ENCODE measurements around the gene GAA. TPM values are rescaled to one million over a fixed set of nuclear protein-coding genes. Genes with fewer than 3 reads are reported as not detected.

Gene GAA
- total RNA-seq, 2 experiments from 2014 or later: 18.1 to 22.3 TPM

DNA sequence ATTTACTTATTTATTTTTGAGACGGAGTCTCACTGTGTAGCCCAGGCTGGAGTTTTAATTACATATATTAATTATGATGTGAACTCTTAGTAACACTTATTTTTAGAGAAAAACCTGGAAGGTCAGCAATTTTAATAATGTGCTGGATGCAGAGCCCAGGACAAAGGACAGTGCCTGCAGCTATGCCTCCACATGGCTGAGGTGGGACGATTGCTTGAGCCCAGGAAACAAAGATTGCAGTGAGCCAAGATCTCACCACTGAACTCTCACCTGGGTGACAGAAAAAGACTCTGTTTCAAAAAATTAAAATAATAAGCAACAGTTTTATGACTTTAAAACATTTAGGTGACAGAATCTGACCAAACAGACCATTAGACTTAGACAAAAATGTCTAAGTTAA, 57.5 kb downstream of the GAA start:
- peaks cover 2% of the 10 kb centered on the region for H3K36me3 Mint-ChIP-seq (ENCODE audit: low read depth)
- ATAC-seq: no peak
- no peak overlapping the region for H3K27ac Mint-ChIP-seq
- ChIA-PET CTCF (no interaction called here), POLR2A (interaction anchor here (0.9 kb wide), 1 partner anchor 13 kb away, joined by 3 read pairs; no protein-coding TSS in a partner anchor)
- H3K4me1 Mint-ChIP-seq (ENCODE audit: low read depth): peaks cover 2% of the 10 kb centered on the region
- peaks cover 21% of the 10 kb centered on the region for H3K9me3 Mint-ChIP-seq (ENCODE audit: insufficient read depth)
- H3K27me3 Mint-ChIP-seq (ENCODE audit: low read depth): peaks cover 7% of the 10 kb centered on the region
- no peak for DNase-seq
- no peak overlapping the region for H3K4me3 Mint-ChIP-seq

DNA sequence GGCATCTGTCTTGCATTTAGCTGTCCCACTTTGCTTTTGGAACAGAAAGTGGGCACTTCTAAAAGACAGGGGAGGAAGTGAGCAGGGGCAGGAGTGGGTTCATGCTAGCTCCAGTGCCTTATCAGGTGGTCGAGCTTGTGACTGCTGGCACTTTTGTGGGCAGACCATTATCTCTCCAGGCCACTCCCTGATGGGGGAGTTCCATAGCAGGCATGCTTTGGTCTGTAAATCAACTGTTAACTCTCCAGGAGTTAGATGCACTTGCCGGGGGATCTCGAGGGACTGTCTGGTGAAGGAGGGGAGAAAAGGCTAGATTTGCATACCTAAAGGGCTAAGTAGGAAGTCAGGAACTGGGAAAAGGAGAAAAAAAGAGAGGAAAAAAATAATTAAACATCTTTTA, 59.2 kb downstream of the GAA start:
- CTCF ChIA-PET: no interaction called here
- DNase-seq (no peak), ATAC-seq (no peak)
- Mint-ChIP-seq H3K36me3 (ENCODE audit: low read depth) (peaks cover 2% of the 10 kb centered on the region), H3K27ac (no peak overlapping the region), H3K27me3 (ENCODE audit: low read depth) (peaks cover 9% of the 10 kb centered on the region), H3K4me1 (ENCODE audit: low read depth) (peaks cover 2% of the 10 kb centered on the region), H3K4me3 (no peak overlapping the region), H3K9me3 (ENCODE audit: insufficient read depth) (peaks cover 12% of the 10 kb centered on the region)
- POLR2A ChIA-PET: no interaction called here

DNA sequence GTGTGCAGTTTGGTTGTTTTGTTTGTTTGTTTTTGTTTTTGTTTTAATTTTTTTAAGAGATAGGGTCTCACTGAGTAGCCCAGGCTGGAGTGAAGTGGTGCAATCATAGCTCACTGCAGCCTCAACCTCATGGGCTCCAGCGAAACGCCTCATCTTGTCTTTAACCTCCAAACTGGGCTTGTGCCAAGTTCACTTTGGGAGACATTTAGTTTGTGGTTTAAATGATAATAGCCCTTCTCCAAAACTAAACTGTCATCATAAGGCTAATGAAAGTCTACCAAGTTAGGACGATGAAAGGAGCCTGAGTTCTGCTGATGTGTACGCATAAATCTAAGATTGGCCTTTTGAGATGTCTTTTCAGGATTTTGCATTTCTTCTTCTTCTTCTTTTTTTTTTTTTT, 62.0 kb downstream of the GAA start:
- H3K4me3 Mint-ChIP-seq: no peak overlapping the region
- H3K36me3 Mint-ChIP-seq (ENCODE audit: low read depth): no peaks in the 10 kb centered on the region
- H3K4me1 Mint-ChIP-seq (ENCODE audit: low read depth): peaks cover 2% of the 10 kb centered on the region
- peaks cover 9% of the 10 kb centered on the region for H3K27me3 Mint-ChIP-seq (ENCODE audit: low read depth)
- H3K9me3 Mint-ChIP-seq (ENCODE audit: insufficient read depth): no peaks in the 10 kb centered on the region
- ChIA-PET POLR2A (no interaction called here), CTCF (interaction anchor here (1.3 kb wide), 1 partner anchor 62 kb away, joined by 3 read pairs; the partner anchor contains the start of gene GAA)
- no peak for DNase-seq
- ATAC-seq: no peak
- H3K27ac Mint-ChIP-seq: no peak overlapping the region

DNA sequence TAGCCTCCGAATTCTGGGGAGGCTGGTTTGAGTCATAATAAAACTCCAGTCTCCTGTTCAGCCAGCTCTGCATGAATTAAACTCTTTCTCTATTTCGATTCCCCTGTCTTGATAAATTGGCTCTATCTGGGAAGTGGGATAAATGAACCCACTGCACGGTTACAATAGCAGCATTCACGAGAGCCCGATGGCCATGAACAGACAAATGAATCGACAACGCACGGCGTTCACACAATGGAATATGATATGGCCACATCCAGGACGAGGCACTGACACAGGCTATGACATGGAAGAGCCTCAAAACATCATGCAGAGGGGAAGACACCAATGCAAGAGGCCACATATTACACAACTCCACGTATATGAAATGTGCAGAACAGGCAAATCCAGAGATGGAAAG, 62.8 kb downstream of the GAA start:
- ATAC-seq: no peak
- no peaks in the 10 kb centered on the region for H3K9me3 Mint-ChIP-seq (ENCODE audit: insufficient read depth)
- H3K4me3 Mint-ChIP-seq: no peak overlapping the region
- ChIA-PET POLR2A (interaction anchor here (0.6 kb wide), 1 partner anchor 38 kb away, joined by 3 read pairs; no protein-coding TSS in a partner anchor), CTCF (no interaction called here)
- no peak for DNase-seq
- H3K36me3 Mint-ChIP-seq (ENCODE audit: low read depth): no peaks in the 10 kb centered on the region
- H3K27me3 Mint-ChIP-seq (ENCODE audit: low read depth): peaks cover 9% of the 10 kb centered on the region
- H3K27ac Mint-ChIP-seq: no peak overlapping the region
- peaks cover 2% of the 10 kb centered on the region for H3K4me1 Mint-ChIP-seq (ENCODE audit: low read depth)

DNA sequence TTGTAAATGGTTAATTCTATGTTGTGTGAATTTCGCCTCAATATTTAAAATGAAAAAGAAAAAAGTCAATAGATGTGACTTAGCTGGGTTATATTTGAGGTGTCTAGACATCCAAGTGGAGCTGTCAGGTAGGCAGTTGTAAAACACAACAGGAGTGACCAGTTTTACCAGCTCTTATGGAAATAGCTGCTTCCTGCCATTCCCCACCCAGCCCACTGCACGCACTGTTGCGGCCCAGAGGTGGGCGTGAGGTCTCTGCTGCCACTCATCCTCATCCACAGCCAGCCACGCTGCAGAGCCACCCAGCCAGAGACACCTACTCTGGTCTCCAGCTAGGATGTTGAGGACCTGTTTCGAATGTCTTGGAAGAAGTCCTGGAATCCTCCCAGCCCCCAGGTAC, 65.1 kb downstream of the GAA start:
- Mint-ChIP-seq H3K27me3 (ENCODE audit: low read depth) (peaks cover 2% of the 10 kb centered on the region), H3K27ac (no peak overlapping the region), H3K4me1 (ENCODE audit: low read depth) (no peaks in the 10 kb centered on the region), H3K36me3 (ENCODE audit: low read depth) (no peaks in the 10 kb centered on the region), H3K4me3 (no peak overlapping the region), H3K9me3 (ENCODE audit: insufficient read depth) (no peaks in the 10 kb centered on the region)
- POLR2A ChIA-PET: no interaction called here
- DNase-seq: no peak
- no peak for ATAC-seq
- CTCF ChIA-PET: interaction anchor here (0.7 to 1.7 kb wide), 3 partner anchors 19 to 65 kb away, joined by 4 to 5 read pairs (median 4); partner anchors contain the start of gene GAA

DNA sequence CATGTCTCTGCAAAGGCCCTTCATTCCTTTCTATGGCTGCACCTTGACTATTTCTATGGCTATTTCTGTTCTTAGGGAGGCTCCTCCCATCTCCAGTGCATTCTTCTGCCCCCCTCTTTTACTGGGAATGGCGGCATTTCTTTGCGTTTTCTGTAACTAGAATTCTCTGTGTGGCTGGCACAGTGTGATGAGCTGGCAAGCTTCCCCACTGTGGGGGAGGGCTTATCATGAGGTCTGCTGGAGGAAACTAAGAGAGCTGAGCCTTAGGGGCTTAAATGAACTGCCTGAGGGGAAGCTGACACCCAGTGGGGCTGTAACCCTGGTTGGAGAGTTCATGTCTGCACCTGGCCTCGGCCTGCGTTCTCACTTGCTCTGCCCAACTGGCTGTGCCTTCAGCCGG, 67.0 kb downstream of the GAA start:
- no peak for DNase-seq
- peaks cover 2% of the 10 kb centered on the region for H3K27me3 Mint-ChIP-seq (ENCODE audit: low read depth)
- H3K27ac Mint-ChIP-seq: no peak overlapping the region
- no peak for ATAC-seq
- ChIA-PET CTCF (no interaction called here), POLR2A (no interaction called here)
- no peaks in the 10 kb centered on the region for H3K9me3 Mint-ChIP-seq (ENCODE audit: insufficient read depth)
- H3K4me1 Mint-ChIP-seq (ENCODE audit: low read depth): no peaks in the 10 kb centered on the region
- no peaks in the 10 kb centered on the region for H3K36me3 Mint-ChIP-seq (ENCODE audit: low read depth)
- no peak overlapping the region for H3K4me3 Mint-ChIP-seq

DNA sequence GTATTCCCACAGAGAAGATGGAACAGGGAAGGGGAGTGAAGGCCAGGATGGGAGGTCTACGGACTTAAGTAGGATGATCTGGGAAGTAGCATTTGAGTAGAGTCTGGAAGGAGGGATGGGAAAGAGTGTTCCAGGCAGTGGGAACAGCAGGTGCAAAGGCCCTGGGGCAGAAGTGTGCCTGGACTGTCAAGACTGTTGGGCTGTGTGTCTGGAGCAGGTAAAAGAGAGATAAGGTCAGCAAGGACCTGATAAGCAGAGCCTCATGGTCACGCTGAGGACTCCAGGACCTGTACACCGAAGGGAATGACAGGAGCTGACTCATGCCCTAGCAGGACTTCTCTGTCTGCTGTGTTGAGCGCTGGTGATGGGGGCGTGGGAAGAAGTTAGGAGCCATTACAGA, 67.7 kb downstream of the GAA start:
- no peak overlapping the region for H3K4me3 Mint-ChIP-seq
- no peak for DNase-seq
- CTCF ChIA-PET: no interaction called here

More for the DNA sequence above, 67.7 kb downstream of the GAA start:
- Mint-ChIP-seq H3K27me3 (ENCODE audit: low read depth) (peaks cover 2% of the 10 kb centered on the region), H3K9me3 (ENCODE audit: insufficient read depth) (no peaks in the 10 kb centered on the region), H3K36me3 (ENCODE audit: low read depth) (no peaks in the 10 kb centered on the region), H3K27ac (no peak overlapping the region), H3K4me1 (ENCODE audit: low read depth) (no peaks in the 10 kb centered on the region)
- no peak for ATAC-seq
- POLR2A ChIA-PET: no interaction called here

Small RNAs within 50 kb of the gene (microRNA-seq; reads per million reads assigned to microRNA genes)
- gene MIR1268B: not detected

Other genes with a start within 250 kb of the GAA start
- 1 to 10 TPM; 1.3 to 2.1 TPM for gene TBC1D16, start 65.7 kb upstream of the GAA start, total RNA-seq
- gene CCDC40, start 64.9 kb upstream of the GAA start, total RNA-seq: not detected
- gene EIF4A3, start 45.5 kb downstream of the GAA start, total RNA-seq: 100 to 1,000 TPM; 181 to 183 TPM
- gene CARD14, start 68.4 kb downstream of the GAA start, total RNA-seq: not detected
- 1 to 10 TPM; 6.9 to 8.2 TPM for gene SGSH, start 118.8 kb downstream of the GAA start, total RNA-seq
- gene SLC26A11, start 118.8 kb downstream of the GAA start, total RNA-seq: 1 to 10 TPM; 1.4 to 1.6 TPM
- 100 to 1,000 TPM; 438 to 455 TPM for gene RNF213, start 159.3 kb downstream of the GAA start, total RNA-seq